WTC11 (cell line): Measurements from ENCODE around the gene TKTL1. TPM values are rescaled to one million over a fixed set of nuclear protein-coding genes. Genes with fewer than 3 reads are reported as not detected.

ENCODE experiments used
- ATAC-seq: fragments of 200-7000 bp; cut with Tn5 transposase; 2 replicates; pipeline ENCODE4 v1.10.0; 2021; ENCODE audit warnings: mild to moderate bottlenecking, moderate library complexity
- CTCF ChIA-PET: fragments of 300-600 bp; sonication (Branson Sonifier 250); formaldehyde crosslinking; loops from one replicate; lab custom pipeline; 2021; ENCODE audit warnings: antibody characterized with exemption; lab: Charles Lee
- POLR2A ChIA-PET: fragments of 350-600 bp; sonication (Branson Sonifier 250); formaldehyde crosslinking; loops from one replicate; lab custom pipeline; 2021; ENCODE audit warnings: antibody characterized with exemption; lab: Charles Lee
- DNase-seq: peaks from one replicate; pipeline ENCODE4 v3.0.0; 2021; ENCODE audit warnings: low spot score
- H3K27ac Mint-ChIP-seq: 2 replicates; pipeline ENCODE4 v1.8.0; 2021; ENCODE audit warnings: mixed read lengths
- H3K27me3 Mint-ChIP-seq: 2 replicates; pipeline ENCODE4 v1.8.0; 2021; ENCODE audit warnings: low read depth, mild to moderate bottlenecking, moderate library complexity, mixed read lengths
- H3K36me3 Mint-ChIP-seq: 2 replicates; pipeline ENCODE4 v1.8.0; 2021; ENCODE audit warnings: mixed read lengths
- H3K4me1 Mint-ChIP-seq: 2 replicates; pipeline ENCODE4 v1.8.0; 2022; ENCODE audit warnings: mixed read lengths
- H3K4me3 Mint-ChIP-seq: 2 replicates; pipeline ENCODE4 v1.8.0; 2021; ENCODE audit warnings: mild to moderate bottlenecking, moderate library complexity, mixed read lengths
- H3K9me3 Mint-ChIP-seq: 2 replicates; pipeline ENCODE4 v1.8.0; 2021; ENCODE audit warnings: mixed read lengths
- ATF1 ChIP-seq: sonication (generic); formaldehyde crosslinking; IDR thresholded peaks from 2 replicates; pipeline ENCODE4 v1.8.1; 2023; ENCODE audit warnings: mild to moderate bottlenecking, moderate library complexity, missing genetic modification reagents
- CBFB ChIP-seq: sonication (generic); formaldehyde crosslinking; IDR thresholded peaks from 2 replicates; pipeline ENCODE4 v1.8.1; 2022; ENCODE audit warnings: mild to moderate bottlenecking, low read depth, missing genetic modification reagents
- CREB1 ChIP-seq: sonication (generic); formaldehyde crosslinking; IDR thresholded peaks from 2 replicates; pipeline ENCODE4 v1.8.0; 2023; ENCODE audit warnings: mild to moderate bottlenecking, missing genetic modification reagents
- EMX1 ChIP-seq: fragments of 250-450 bp; sonication (Bioruptor Pico); IDR thresholded peaks from 2 replicates; pipeline ENCODE4 v1.8.0; 2021; ENCODE audit warnings: mild to moderate bottlenecking
- FOXJ3 ChIP-seq: sonication (generic); formaldehyde crosslinking; IDR thresholded peaks from 2 replicates; pipeline ENCODE4 v1.9.0; 2021; ENCODE audit warnings: missing genetic modification reagents, mild to moderate bottlenecking, borderline replicate concordance
- GABPB1 ChIP-seq: sonication (generic); formaldehyde crosslinking; IDR thresholded peaks from 2 replicates; pipeline ENCODE4 v1.8.1; 2023; ENCODE audit warnings: mild to moderate bottlenecking, missing genetic modification reagents
- MXD4 ChIP-seq: fragments of 250-450 bp; sonication (Bioruptor Pico); IDR thresholded peaks from 2 replicates; pipeline ENCODE4 v1.8.0; 2021; ENCODE audit warnings: mild to moderate bottlenecking, moderate library complexity, borderline replicate concordance
- TCF7 ChIP-seq: sonication (generic); formaldehyde crosslinking; IDR thresholded peaks from 2 replicates; pipeline ENCODE4 v1.8.0; 2022; ENCODE audit warnings: mild to moderate bottlenecking, low read depth, missing genetic modification reagents, moderate library complexity
- ZNF121 ChIP-seq: sonication (generic); formaldehyde crosslinking; IDR thresholded peaks from 2 replicates; pipeline ENCODE4 v1.8.0; 2023; ENCODE audit warnings: missing genetic modification reagents
- ZNF219 ChIP-seq: sonication (generic); formaldehyde crosslinking; IDR thresholded peaks from 2 replicates; pipeline ENCODE4 v1.8.0; 2023; ENCODE audit warnings: missing genetic modification reagents, mild to moderate bottlenecking, borderline replicate concordance
- ZNF232 ChIP-seq: sonication (generic); formaldehyde crosslinking; IDR thresholded peaks from 2 replicates; pipeline ENCODE4 v1.8.0; 2022; ENCODE audit warnings: mild to moderate bottlenecking, missing genetic modification reagents
- total RNA-seq: library from RNA; stranded (reverse); gene quantifications from 3 replicates; pipeline ENCODE4 v1.2.3, GENCODE V29; 2021
- TF ChIP-seq, protein P1 (sequence below): sonication (generic); formaldehyde crosslinking; IDR thresholded peaks from 2 replicates; pipeline ENCODE4 v1.8.0; 2023; ENCODE audit warnings: missing genetic modification reagents, mild to moderate bottlenecking, borderline replicate concordance
- TF ChIP-seq, protein P2 (sequence below): sonication (generic); formaldehyde crosslinking; IDR thresholded peaks from 2 replicates; pipeline ENCODE4 v1.8.0; 2022; ENCODE audit warnings: mild to moderate bottlenecking, missing genetic modification reagents
- TF ChIP-seq, protein P3 (sequence below): sonication (generic); formaldehyde crosslinking; conservative IDR thresholded peaks from 2 replicates; pipeline ENCODE4 v1.8.1; 2022; ENCODE audit warnings: mild to moderate bottlenecking, missing genetic modification reagents
- TF ChIP-seq, protein P4 (sequence below): sonication (generic); formaldehyde crosslinking; IDR thresholded peaks from 2 replicates; pipeline ENCODE4 v1.8.0; 2022; ENCODE audit warnings: mild to moderate bottlenecking, missing genetic modification reagents
- TF ChIP-seq, protein P5 (sequence below): sonication (generic); formaldehyde crosslinking; IDR thresholded peaks from 2 replicates; pipeline ENCODE4 v1.8.1; 2023; ENCODE audit warnings: mild to moderate bottlenecking, missing genetic modification reagents, borderline replicate concordance
- TF ChIP-seq, protein P6 (sequence below): fragments of 200-600 bp; IDR thresholded peaks from 2 replicates; pipeline ENCODE4 v1.8.0; 2022; ENCODE audit warnings: antibody characterized with exemption
- TF ChIP-seq, protein P7 (sequence below): sonication (generic); formaldehyde crosslinking; IDR thresholded peaks from 2 replicates; pipeline ENCODE4 v1.8.1; 2023; ENCODE audit warnings: mild to moderate bottlenecking, missing genetic modification reagents
- TF ChIP-seq, protein P8 (sequence below): sonication (generic); formaldehyde crosslinking; IDR thresholded peaks from 2 replicates; pipeline ENCODE4 v1.8.0; 2022; ENCODE audit warnings: mild to moderate bottlenecking, missing genetic modification reagents
- TF ChIP-seq, protein P9 (sequence below): sonication (generic); formaldehyde crosslinking; IDR thresholded peaks from 2 replicates; pipeline ENCODE4 v1.8.1; 2023; ENCODE audit warnings: mild to moderate bottlenecking, moderate library complexity, missing genetic modification reagents

The TKTL1 gene
- total RNA-seq, 1 experiment from 2014 or later = 0.46 TPM

DNA sequence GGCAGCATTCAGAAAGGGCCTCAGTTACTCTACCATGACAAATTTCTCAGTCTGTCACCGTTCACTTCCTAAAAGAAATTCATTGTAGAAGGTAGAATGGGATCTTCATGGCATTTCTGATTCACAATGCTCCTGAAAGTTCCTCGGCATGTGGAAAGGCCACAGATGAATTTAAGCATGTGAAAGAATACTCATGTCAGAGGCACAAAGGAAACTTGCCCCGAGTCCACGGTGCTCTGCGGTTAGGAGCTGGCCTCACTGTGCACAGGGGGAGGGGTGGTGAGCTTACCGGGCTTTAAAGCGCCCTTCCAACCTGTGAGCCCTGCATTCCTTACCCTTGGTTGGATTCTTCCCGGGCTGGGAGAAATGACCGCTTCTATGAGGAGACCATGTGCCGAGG lies 9.3 kb downstream of the TKTL1 start:
- TF ChIP-seq ATF1 (CRISPR knock-in tag) (no peak), CBFB (no peak), CREB1 (no peak), GABPB1 (CRISPR knock-in tag) (no peak), ZNF121 (CRISPR knock-in tag) (no peak), ZNF232 (CRISPR knock-in tag) (no peak), TCF7 (CRISPR knock-in tag) (no peak), FOXJ3 (no peak), ZNF219 (CRISPR knock-in tag) (no peak), EMX1 (CRISPR knock-in tag) (no peak), MXD4 (CRISPR knock-in tag) (no peak)
- TF ChIP-seq, protein P1, sequence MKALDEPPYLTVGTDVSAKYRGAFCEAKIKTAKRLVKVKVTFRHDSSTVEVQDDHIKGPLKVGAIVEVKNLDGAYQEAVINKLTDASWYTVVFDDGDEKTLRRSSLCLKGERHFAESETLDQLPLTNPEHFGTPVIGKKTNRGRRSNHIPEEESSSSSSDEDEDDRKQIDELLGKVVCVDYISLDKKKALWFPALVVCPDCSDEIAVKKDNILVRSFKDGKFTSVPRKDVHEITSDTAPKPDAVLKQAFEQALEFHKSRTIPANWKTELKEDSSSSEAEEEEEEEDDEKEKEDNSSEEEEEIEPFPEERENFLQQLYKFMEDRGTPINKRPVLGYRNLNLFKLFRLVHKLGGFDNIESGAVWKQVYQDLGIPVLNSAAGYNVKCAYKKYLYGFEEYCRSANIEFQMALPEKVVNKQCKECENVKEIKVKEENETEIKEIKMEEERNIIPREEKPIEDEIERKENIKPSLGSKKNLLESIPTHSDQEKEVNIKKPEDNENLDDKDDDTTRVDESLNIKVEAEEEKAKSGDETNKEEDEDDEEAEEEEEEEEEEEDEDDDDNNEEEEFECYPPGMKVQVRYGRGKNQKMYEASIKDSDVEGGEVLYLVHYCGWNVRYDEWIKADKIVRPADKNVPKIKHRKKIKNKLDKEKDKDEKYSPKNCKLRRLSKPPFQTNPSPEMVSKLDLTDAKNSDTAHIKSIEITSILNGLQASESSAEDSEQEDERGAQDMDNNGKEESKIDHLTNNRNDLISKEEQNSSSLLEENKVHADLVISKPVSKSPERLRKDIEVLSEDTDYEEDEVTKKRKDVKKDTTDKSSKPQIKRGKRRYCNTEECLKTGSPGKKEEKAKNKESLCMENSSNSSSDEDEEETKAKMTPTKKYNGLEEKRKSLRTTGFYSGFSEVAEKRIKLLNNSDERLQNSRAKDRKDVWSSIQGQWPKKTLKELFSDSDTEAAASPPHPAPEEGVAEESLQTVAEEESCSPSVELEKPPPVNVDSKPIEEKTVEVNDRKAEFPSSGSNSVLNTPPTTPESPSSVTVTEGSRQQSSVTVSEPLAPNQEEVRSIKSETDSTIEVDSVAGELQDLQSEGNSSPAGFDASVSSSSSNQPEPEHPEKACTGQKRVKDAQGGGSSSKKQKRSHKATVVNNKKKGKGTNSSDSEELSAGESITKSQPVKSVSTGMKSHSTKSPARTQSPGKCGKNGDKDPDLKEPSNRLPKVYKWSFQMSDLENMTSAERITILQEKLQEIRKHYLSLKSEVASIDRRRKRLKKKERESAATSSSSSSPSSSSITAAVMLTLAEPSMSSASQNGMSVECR = no peak
- TF ChIP-seq, protein P2, sequence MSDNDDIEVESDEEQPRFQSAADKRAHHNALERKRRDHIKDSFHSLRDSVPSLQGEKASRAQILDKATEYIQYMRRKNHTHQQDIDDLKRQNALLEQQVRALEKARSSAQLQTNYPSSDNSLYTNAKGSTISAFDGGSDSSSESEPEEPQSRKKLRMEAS (CRISPR knock-in tag) = no peak
- TF ChIP-seq, protein P3, sequence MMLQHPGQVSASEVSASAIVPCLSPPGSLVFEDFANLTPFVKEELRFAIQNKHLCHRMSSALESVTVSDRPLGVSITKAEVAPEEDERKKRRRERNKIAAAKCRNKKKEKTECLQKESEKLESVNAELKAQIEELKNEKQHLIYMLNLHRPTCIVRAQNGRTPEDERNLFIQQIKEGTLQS (CRISPR knock-in tag) = no peak
- TF ChIP-seq, protein P4, sequence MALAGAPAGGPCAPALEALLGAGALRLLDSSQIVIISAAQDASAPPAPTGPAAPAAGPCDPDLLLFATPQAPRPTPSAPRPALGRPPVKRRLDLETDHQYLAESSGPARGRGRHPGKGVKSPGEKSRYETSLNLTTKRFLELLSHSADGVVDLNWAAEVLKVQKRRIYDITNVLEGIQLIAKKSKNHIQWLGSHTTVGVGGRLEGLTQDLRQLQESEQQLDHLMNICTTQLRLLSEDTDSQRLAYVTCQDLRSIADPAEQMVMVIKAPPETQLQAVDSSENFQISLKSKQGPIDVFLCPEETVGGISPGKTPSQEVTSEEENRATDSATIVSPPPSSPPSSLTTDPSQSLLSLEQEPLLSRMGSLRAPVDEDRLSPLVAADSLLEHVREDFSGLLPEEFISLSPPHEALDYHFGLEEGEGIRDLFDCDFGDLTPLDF (CRISPR knock-in tag) = no peak
- TF ChIP-seq, protein P5, sequence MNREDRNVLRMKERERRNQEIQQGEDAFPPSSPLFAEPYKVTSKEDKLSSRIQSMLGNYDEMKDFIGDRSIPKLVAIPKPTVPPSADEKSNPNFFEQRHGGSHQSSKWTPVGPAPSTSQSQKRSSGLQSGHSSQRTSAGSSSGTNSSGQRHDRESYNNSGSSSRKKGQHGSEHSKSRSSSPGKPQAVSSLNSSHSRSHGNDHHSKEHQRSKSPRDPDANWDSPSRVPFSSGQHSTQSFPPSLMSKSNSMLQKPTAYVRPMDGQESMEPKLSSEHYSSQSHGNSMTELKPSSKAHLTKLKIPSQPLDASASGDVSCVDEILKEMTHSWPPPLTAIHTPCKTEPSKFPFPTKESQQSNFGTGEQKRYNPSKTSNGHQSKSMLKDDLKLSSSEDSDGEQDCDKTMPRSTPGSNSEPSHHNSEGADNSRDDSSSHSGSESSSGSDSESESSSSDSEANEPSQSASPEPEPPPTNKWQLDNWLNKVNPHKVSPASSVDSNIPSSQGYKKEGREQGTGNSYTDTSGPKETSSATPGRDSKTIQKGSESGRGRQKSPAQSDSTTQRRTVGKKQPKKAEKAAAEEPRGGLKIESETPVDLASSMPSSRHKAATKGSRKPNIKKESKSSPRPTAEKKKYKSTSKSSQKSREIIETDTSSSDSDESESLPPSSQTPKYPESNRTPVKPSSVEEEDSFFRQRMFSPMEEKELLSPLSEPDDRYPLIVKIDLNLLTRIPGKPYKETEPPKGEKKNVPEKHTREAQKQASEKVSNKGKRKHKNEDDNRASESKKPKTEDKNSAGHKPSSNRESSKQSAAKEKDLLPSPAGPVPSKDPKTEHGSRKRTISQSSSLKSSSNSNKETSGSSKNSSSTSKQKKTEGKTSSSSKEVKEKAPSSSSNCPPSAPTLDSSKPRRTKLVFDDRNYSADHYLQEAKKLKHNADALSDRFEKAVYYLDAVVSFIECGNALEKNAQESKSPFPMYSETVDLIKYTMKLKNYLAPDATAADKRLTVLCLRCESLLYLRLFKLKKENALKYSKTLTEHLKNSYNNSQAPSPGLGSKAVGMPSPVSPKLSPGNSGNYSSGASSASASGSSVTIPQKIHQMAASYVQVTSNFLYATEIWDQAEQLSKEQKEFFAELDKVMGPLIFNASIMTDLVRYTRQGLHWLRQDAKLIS (CRISPR knock-in tag) = no peak
- TF ChIP-seq, protein P6, sequence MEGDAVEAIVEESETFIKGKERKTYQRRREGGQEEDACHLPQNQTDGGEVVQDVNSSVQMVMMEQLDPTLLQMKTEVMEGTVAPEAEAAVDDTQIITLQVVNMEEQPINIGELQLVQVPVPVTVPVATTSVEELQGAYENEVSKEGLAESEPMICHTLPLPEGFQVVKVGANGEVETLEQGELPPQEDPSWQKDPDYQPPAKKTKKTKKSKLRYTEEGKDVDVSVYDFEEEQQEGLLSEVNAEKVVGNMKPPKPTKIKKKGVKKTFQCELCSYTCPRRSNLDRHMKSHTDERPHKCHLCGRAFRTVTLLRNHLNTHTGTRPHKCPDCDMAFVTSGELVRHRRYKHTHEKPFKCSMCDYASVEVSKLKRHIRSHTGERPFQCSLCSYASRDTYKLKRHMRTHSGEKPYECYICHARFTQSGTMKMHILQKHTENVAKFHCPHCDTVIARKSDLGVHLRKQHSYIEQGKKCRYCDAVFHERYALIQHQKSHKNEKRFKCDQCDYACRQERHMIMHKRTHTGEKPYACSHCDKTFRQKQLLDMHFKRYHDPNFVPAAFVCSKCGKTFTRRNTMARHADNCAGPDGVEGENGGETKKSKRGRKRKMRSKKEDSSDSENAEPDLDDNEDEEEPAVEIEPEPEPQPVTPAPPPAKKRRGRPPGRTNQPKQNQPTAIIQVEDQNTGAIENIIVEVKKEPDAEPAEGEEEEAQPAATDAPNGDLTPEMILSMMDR = no peak
- TF ChIP-seq, protein P7, sequence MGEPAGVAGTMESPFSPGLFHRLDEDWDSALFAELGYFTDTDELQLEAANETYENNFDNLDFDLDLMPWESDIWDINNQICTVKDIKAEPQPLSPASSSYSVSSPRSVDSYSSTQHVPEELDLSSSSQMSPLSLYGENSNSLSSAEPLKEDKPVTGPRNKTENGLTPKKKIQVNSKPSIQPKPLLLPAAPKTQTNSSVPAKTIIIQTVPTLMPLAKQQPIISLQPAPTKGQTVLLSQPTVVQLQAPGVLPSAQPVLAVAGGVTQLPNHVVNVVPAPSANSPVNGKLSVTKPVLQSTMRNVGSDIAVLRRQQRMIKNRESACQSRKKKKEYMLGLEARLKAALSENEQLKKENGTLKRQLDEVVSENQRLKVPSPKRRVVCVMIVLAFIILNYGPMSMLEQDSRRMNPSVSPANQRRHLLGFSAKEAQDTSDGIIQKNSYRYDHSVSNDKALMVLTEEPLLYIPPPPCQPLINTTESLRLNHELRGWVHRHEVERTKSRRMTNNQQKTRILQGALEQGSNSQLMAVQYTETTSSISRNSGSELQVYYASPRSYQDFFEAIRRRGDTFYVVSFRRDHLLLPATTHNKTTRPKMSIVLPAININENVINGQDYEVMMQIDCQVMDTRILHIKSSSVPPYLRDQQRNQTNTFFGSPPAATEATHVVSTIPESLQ (CRISPR knock-in tag) = no peak
- TF ChIP-seq, protein P8, sequence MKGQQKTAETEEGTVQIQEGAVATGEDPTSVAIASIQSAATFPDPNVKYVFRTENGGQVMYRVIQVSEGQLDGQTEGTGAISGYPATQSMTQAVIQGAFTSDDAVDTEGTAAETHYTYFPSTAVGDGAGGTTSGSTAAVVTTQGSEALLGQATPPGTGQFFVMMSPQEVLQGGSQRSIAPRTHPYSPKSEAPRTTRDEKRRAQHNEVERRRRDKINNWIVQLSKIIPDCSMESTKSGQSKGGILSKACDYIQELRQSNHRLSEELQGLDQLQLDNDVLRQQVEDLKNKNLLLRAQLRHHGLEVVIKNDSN (CRISPR knock-in tag) = no peak
- TF ChIP-seq, protein P9, sequence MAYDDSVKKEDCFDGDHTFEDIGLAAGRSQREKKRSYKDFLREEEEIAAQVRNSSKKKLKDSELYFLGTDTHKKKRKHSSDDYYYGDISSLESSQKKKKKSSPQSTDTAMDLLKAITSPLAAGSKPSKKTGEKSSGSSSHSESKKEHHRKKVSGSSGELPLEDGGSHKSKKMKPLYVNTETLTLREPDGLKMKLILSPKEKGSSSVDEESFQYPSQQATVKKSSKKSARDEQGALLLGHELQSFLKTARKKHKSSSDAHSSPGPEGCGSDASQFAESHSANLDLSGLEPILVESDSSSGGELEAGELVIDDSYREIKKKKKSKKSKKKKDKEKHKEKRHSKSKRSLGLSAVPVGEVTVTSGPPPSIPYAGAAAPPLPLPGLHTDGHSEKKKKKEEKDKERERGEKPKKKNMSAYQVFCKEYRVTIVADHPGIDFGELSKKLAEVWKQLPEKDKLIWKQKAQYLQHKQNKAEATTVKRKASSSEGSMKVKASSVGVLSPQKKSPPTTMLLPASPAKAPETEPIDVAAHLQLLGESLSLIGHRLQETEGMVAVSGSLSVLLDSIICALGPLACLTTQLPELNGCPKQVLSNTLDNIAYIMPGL (CRISPR knock-in tag) = no peak
- ATAC-seq (no peak), DNase-seq (no peak)
- Mint-ChIP-seq H3K27ac (no peak overlapping the region), H3K27me3 (no peaks in the 10 kb centered on the region; the same call in 1 of the 2 replicates), H3K4me1 (peaks cover 3% of the 10 kb centered on the region), H3K4me3 (no peak overlapping the region), H3K36me3 (no peaks in the 10 kb centered on the region), H3K9me3 (no peaks in the 10 kb centered on the region)
- ChIA-PET CTCF (interaction anchor here (1.5 kb wide), 1 partner anchor 12 kb away, joined by 5 read pairs; no protein-coding TSS in a partner anchor), POLR2A (no interaction called here)
